Stimulated activated CD4-positive, alpha-beta T cell treated with anti-CD3 and anti-CD28 coated beads, Interleukin-4, amount 100 ng/mL, for 1 hour (primary cell): Measurements from ENCODE around the gene EARS2.
"Not testable (repeated sequence)": the region's sequence is repeated elsewhere in the genome, so short reads cannot be mapped to it uniquely, and the experiment has no call there.

Experiments used
- DNase-seq: peaks from one replicate; pipeline ENCODE4 v3.0.0-alpha.2; 2020

The EARS2 gene

DNA sequence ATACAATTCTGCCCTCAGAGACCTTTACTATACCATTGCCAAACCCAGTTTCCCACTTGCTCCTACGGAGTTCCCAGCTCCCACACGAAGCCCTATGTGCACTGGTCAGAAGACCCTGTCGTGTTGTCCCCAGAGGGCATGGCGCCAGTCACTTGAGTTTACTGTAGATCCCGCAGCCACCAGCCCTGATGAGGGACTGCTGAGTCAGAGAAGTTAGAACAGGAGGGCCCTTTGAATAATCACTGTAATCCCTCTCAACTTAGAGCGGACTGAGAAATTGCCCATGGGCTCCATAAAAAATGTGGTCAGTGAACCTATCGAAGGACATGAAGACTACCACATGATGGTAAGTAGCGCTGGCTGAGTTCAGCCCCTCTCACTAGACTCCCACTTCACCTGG is 9.6 kb upstream of the EARS2 start:
- DNase-seq: no peak

DNA sequence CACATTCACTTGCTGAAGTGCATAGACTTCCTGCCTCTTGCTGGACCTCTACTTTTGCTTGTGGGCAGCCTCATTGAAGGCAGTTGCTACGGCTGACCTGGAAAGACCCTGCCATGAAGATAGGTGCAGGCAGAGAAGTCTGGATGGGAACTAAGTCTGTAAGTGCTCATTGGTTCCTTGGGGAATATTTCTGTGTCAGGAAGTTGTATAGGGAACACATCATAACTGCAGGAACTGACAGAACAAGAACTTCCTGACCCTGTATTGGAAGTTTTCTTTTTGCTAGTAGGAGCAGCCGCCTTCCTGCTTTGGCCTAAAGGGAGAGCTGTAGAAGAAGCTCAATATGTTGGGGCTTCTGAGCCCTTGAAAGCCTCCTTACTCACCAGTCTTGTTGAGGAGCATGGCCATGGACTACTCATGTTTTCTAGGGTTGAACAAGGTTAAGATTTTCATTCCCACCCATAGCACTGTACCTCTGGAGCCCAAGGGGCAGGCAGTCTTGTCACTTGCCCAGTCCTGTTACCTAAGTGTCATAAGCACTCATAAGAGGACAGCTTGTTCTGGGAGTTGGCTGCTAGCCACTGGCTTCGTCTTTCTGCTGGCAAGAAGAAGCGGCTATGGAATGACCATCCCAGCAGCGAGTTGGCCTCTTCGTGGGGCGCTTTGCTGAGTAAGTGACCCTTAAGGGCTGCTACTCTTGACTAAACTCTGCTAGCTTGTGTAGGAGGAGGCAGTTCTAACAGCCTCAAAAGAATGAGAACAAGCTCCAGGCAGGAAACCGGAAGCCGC is 7.6 kb upstream of the EARS2 start:
- DNase-seq: no peak

DNA sequence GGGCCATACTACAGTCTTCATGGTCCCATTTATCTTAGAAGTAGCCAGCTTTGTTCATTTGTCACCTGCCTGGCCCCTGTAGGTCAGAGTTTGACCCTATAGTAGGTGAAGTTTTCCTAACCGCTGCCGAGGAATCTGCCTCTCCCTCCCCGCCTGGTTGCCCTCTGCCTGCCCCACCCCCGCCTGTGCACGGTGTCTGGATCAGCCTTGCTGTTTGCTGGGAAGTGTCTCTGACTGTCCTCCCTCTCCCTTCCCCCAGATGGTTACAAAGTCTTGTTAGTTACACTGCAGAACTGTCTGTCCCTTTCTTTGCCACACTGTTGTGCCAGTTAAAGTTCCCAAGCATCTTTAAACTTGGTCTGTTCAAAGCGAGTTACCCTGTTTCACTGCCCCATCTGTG is 6.0 kb upstream of the EARS2 start:
- DNase-seq: no peak

DNA sequence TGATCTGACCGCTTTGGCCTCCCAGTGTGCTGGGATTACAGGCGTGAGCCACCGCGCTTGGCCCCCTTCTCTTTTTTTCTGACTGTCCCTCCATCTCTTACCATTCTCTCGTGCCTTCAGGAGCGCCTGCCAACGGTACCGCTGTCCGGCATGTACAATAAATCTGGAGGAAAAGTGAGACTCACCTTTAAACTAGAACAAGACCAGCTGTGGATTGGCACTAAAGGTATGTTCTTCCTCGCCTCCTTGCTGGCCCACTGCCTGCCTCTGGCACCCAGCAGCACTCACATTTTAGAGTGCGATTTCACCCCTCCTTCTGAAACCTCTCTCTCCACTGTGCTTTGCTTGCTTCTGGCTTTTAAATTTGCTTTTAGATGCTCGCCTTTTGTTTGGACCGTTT is 5.4 kb upstream of the EARS2 start:
- DNase-seq: no peak

DNA sequence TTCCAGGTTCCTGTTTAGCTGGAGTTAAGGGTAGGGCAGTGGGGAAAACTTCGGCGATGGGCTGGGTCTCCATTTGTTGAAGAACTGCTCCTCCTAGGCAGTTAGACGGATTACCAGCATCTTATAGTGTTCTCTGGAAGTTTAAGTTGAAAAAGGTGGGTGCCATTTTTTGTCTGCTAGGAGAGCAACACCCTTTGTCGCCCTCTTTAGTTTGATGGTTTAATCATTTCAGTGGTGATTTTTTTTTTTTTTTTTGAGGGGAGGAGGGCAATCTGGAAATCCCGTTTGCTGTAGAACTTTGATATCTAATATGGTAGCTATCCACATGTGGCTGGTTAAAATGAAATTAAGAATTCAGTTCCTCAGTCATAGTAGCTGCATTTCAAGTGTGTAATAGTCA is 4.4 kb upstream of the EARS2 start:
- no peak for DNase-seq

DNA sequence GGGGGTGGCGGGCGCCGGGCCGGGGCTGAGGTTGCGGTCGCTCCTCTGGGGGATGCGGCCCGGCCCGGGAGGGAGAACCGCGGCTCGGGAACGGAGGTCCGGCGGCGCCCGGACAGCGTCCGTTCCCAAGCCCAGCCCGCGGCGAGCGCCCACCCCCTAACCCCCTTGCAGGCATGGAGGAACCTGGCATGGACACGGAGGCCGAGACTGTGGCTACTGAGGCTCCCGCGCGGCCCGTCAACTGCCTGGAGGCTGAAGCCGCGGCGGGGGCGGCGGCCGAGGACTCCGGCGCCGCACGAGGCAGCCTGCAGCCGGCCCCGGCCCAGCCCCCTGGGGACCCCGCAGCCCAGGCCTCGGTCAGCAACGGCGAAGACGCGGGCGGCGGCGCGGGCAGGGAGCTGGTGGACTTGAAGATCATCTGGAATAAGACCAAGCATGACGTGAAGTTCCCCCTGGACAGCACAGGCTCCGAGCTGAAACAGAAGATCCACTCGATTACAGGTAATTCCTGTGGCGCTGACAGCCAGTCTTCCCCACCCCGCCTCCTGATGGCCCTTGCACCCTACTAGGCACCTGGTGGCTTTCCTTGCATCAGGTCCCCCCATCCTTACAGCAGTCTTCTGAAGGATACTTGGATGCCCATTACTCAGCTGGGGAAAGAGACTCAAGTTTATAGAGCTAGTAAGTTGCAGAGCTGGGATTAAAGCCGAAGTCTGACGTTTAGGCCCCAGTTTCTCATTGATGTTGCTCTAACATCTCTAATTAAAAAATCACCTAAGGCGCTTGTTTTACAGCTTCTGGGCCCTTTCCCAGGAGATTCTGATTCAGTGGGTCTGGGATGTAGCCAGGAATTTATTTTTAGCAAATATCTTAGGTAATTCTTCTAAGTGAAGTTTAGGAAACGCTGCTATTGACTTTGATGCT is 891 bp upstream of the EARS2 start:
- DNase-seq: peak; percentile 28

DNA sequence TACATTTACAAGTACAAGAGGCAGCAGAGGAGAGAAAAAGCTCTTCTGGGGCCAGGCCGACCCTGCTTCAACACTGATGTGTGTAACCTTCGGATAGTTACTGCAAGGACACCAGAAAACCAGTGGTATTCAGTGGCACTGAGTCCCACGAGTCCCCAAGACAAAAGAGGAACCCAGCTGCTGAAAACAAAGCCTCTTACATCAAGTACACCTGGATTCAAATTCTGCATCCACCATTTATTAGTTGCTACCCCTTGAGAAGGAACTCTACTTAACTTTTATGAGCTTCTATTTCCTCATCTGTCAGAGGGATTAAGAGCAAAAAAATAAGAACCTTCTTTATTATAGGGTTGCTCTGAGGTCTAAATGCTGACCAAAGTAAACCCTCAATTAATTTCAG is 2.6 kb downstream of the EARS2 start:
- no peak for DNase-seq

DNA sequence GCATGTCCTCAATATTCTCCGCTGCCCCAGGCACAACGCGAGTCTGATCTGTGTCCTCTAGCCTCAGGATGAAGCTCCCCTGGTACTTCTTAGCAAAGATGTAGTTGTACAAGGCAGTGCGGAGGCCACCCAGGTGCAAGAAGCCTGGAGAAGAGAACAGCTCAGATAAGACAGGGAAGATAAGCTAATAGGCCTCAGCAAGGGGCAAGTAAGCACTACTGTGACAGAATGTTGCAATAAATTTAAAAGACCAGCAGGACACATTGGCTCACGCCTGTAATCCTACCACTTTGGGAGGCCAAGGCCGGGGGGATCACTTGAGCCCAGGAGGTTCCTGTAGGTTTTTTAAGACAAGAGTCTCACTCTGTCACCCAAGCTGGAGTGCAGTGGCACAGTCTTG is 5.0 kb downstream of the EARS2 start:
- DNase-seq: no peak

DNA sequence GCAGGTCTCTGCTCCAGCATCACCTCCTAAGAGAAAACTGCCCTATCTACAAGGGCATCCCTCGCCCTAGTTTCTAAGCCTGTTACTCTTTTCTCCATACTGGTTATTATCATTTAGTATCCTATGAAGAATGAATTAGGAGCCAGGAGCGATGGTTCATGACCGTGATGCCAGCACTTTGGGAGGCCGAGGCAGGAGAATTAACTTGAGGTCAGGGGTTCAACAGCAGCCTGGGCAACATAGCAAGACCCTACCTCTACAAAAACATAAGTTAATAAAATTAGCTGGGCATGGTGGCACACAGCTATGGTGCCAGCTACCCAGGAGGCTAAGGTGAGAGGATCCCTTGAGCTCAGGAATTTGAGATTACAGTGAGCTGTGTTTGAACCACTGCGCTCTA is 7.2 kb downstream of the EARS2 start:
- DNase-seq: no peak

DNA sequence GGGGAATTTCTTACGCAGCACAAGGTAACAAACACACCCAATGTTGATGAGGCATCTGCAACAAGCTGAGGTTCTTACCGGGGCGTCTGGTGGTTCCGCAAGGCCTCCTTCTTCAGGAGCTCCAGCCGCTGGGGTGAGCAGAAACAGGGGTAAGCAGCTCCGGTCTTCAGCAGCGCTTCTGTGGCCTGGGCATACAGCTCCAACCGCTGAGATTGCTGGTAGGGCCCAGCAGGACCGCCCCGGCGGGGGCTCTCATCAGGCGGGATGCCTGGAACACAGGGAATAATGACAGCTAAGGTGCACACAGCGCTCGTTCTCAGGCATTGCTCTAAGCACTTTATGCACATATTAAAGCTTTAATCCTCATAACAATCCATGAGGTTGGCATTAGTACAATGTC is 12.7 kb downstream of the EARS2 start:
- no peak for DNase-seq

DNA sequence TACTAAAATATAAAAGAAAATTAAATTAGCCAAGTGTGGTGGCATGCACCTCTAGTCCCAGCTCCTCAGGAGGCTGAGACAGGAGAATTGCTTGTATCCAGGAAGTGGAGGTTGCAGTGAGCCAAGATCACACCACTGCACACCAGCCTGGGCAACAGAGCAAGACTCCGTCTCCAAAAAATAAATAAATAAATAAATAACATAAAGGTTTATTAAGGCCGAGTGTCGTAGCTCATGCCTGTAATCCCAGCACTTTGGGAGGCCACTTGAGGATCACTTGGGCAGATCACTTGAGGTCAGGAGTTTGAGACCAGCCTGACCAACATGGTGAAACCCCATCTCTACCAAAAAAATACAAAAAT is 16.4 kb downstream of the EARS2 start:
- not testable (repeated sequence) for DNase-seq

DNA sequence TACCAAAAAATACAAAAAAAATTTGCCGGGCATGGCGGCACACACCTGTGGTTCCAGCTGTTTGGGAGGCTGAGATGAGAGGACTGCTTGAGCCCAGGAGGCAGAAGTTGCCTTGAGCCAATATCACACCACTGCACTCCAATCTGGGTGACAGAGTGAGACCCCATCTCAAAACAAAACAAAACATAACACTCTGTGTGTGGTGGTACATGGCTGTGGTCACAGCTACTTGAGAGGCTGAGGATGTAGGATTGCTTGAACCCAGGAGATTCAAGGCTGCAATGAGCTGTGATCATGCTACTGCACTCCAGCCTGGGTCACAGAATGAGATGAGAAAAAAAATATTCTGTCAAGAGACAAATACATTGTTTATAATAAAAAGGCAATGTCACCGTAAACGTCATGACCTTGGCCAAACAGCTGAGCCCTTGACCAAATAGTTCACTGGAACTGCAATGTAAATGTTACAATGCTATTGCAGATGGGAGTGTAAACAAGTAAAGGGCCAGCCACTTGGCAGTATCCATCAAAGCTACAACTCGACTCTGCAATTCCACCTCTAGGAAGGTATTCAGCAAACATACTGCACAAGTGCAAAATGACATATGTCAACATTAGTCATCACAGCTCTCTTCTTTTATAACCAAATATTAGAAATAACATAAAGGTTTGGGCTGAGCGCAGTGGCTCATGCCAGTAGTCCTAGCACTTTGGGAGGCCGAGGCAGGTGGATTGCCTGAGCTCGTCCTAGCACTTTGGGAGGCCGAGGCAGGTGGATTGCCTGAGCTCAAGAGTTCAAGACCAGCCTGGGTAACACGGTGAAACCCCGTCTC is 16.9 kb downstream of the EARS2 start:
- no peak for DNase-seq

DNA sequence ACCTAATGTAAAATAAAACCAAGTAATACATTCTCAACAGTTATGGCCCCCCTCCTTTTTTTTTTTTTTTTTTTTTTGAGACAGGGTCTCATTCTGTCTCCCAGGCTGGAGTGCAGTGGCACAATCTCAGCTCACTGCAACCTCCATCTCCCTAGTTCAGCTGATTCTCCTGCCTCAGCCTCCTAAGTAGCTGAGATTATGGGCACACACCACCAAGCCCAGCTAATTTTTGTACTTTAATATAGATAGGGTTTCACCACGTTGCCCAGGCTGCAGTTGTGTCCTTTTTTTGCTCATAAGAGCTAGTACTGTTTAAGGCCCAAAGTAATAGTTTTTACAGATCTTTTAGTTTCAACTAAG is 18.3 kb downstream of the EARS2 start:
- DNase-seq: no peak

DNA sequence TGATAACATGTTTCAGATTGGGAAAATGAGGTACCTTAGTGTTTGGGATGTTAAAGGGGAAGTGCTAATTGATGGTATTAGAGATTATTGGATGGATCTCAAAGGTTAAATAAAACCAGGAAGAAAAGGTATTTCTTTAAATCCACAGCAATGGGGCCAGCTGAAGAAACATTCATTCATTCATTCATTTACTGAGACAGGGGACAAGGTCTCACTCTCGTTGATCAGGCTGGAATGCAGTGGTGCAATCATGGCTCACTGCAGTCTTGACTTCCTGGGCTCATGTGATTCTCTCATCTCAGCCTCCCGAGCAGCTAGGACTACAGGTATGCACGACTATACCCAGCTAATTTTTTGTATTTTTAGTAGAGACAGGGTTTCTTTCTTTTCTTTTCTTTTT is 19.8 kb downstream of the EARS2 start:
- no peak for DNase-seq

DNA sequence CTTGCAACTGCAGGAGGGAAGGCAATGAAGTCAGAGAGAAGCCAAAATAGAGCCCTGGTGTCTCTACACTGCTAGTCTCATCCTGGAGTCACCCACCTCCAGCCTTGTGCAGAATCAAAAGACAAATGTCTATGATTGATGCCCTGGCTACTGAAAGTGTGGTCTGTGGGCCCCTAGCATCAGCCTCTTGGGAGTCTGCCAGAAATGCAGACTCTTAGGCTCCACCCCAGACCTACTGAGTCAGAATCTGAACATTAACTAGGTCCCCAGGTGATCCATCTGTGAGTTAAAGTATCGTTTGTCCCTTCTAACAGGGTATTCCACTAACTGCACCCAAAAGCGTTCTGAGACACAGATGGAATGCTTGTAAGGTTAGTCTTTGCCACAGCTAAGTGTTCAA is 21.2 kb downstream of the EARS2 start:
- no peak for DNase-seq

DNA sequence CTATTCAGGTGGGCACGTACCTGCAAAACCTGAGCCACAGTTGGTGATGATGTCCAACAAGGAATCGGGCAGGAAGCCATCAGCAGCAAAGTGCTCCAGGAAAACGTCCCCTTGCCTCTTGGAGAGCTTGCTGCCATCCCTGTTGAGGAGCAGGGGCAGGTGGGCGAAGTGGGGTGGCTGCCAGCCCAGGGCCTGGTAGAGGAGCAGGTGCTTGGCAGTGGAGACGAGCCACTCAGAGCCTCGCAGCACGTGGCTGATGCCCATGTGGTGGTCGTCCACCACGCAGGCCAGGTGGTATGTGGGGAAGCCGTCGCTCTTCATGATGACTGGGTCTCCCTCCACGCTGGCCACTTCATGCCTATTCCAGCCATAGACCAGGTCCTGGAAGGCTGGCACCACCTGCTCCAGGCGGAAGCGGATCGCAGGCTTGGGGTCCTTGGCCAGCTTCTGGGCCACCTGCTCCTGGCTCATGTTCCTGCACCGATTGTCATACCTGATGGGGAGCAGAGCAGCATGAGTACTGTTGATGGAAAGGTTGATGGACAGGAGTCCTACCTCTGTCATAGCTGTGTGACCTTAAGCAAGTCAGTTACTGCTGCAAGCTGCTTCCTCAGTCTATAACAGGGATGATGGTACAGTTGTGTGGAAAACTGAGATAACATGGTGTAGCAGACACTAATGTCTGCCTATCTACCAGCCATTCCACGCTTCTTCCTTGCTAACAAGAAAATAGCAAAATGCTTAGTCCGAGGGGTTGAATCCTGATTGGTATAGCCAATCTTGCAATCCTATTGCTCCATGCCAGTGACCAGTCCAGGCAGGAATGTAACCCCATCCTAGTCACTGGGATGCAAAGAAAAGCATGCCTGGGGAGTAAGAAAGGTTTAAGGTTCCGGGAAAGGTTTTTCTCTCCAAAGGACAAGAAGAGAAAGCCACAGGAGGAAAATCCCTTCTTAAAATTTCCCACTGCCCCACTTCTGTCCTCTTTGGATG is 22.0 kb downstream of the EARS2 start:
- DNase-seq: no peak

DNA sequence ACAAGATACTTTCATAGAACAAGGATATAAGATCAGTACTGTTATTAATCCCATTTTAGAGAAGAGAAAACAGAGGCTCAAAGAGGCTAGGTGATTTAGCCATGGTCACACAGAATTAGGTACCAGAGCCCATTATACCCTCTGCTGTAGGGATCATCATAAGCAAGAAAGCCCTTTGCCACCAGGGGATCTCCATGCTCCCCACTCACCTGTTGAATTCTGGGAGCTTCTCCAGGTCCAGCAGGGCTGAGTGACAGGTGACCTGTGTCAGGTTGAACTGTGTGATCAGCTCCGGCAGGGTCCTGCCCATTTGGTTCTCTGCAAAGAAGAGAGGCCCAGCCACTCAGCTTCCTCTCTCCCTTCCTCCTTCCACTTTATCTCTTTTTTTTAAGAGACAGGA is 24.7 kb downstream of the EARS2 start:
- no peak for DNase-seq

DNA sequence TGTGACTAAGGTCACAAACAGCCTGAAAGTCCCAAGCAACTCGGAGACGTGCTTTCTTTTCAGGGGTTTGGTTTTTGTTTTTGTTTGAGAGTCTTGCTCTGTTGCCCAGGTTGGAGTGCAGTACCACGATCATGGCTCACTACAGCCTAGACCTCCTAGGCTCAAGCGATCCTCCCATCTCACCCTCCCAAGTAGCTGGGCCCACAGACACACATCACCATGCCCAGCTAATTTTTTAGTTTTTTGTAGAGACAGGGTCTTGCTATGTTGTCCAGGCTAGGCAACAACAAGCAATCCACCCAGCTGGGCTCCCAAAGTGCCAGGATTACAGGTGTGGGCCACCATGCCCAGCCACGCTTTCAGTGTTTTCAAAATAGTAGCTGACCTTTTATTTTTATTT is 27.1 kb downstream of the EARS2 start:
- no peak for DNase-seq

DNA sequence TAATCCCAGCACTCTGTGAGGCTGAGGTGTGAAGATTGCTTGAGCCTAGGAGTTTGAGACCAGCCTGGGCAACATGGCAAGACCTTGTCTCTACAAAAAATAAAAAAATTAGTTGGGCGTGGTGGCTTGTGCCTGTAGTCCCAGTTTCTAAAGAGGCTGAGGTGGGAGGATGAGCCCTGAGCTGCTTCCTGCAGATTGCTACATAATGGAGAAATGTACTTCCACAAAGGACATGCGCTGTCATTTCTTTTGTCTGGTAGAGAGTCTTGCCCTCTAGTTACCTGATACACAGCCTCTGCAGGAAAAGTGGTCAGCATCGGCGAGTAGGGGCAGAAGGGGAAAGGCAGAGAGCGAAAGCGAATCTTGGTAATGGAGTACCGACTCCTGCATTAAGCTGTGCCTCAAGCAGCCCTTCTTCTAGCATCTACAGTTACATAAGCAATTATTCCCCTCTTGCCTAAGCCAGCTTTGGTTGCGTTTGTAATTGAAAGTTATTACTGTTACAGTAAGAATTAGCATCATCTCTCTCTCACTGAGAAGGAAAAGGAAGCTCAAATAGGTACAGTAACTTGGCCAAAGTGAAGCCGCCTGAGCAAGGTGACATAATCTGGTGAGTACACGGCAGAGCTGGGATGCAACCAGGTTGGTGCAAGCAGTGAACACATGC is 28.4 kb downstream of the EARS2 start:
- no peak for DNase-seq

DNA sequence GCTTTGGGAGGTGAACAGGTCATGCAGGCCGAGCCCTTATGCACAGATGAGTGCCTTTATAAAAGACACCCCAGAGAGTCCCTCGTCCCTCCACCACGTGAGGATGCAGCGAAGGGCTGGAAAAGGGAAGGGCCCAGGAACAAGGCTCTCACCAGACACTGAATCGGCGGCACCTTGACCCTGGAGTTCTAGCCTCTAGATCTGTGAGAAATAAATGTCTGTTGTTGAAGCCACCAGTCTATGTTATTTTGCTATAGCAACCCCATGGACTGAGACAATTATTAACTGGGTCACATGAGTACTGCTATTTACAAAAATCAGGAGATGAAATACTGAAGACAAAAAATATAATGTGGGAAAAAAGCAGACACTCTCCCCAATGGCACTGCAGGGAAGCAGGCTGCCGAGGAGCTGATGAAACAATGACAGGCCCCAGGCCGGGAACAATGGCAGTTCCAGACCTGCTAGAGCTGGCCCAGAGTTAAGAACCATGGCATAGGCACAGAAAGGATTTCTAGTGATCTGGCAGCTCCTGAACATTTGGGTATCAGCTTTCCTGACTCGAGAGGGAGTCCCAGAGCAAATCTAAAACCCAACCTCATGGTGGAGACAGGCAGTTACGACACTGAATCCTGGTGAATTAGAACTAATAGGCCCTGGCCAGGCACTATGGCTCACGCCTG is 29.0 kb downstream of the EARS2 start:
- no peak for DNase-seq

DNA sequence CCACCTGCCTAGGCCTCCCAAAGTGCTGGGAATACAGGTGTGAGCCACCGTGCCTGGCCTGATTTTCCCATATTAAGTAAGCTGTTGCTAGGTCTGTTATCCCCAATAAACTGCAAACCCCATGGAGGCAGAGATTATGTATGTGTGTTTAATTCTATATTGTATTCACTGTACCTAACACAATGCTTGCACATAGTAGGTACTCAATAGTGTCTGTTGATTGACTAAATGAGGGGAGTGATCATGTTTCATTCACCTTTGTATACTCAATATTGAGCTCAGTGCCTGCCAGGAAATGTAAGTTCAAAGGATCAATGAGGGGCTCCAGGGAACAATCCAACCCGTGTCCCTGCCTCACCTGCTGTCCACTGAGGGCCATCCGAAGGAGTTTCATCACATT is 32.3 kb downstream of the EARS2 start:
- no peak for DNase-seq
